ENCODE measurements around the gene ZBTB17. TPM values are rescaled to one million over a fixed set of nuclear protein-coding genes. Genes with fewer than 3 reads are reported as not detected.

Gene ZBTB17
- total and polyA plus RNA-seq, 5 donors from 2014 or later = 13.5 to 93.0 (median 18.1) TPM

GRCh38 chr1:16014509-16015482 is 38.9 kb upstream of the ZBTB17 start:
- Histone ChIP-seq H3K27ac (ENCODE audit: insufficient read depth, low read length, poor library complexity, severe bottlenecking) (no peak overlapping the region), H3K36me3 (ENCODE audit: control insufficient read depth, insufficient read depth, low read length) (no peaks in the 10 kb centered on the region), H3K4me3 (ENCODE audit: low read depth, low read length) (no peak overlapping the region), H3K27me3 (ENCODE audit: control insufficient read depth, insufficient read depth, low read length) (no peaks in the 10 kb centered on the region), H3K9me3 (ENCODE audit: control insufficient read depth in 2 of 2, low read length in 2 of 2) (no peaks in the 10 kb centered on the region), H3K4me1 (ENCODE audit: control insufficient read depth, insufficient read depth, low read length, poor library complexity, severe bottlenecking) (peaks cover 13% of the 10 kb centered on the region)
- H3K4me1 Mint-ChIP-seq = peaks cover 0 to 7% (median 0%) of the 10 kb centered on the region in 4 donors
- no peaks in the 10 kb centered on the region for H3K36me3 Mint-ChIP-seq
- no peak overlapping the region for H3K4me3 Mint-ChIP-seq
- DNase-seq = no peak
- no peaks in the 10 kb centered on the region for H3K9me3 Mint-ChIP-seq
- H3K27me3 Mint-ChIP-seq = peaks cover 21% of the 10 kb centered on the region
- ATAC-seq (ENCODE audit: low read depth in 2 of 2) = no peak
- no peak overlapping the region for H3K27ac Mint-ChIP-seq

GRCh38 chr1:16013908-16014258 is 38.0 kb upstream of the ZBTB17 start:
- Histone ChIP-seq H3K27ac (ENCODE audit: insufficient read depth, low read length, poor library complexity, severe bottlenecking) (no peak overlapping the region), H3K4me1 (ENCODE audit: control insufficient read depth, insufficient read depth, low read length, poor library complexity, severe bottlenecking) (peaks cover 13% of the 10 kb centered on the region), H3K36me3 (ENCODE audit: control insufficient read depth, insufficient read depth, low read length) (no peaks in the 10 kb centered on the region), H3K27me3 (ENCODE audit: control insufficient read depth, insufficient read depth, low read length) (no peaks in the 10 kb centered on the region), H3K4me3 (ENCODE audit: low read depth, low read length) (no peak overlapping the region), H3K9me3 (ENCODE audit: control insufficient read depth in 2 of 2, low read length in 2 of 2) (no peaks in the 10 kb centered on the region)
- DNase-seq (no peak), ATAC-seq (ENCODE audit: low read depth in 2 of 2) (no peak)
- H3K4me3 Mint-ChIP-seq = peak overlapping the region in 1 of 4 donors; percentile 57
- H3K27me3 Mint-ChIP-seq = peaks cover 26% of the 10 kb centered on the region
- no peaks in the 10 kb centered on the region for H3K36me3 Mint-ChIP-seq
- H3K9me3 Mint-ChIP-seq = no peaks in the 10 kb centered on the region
- H3K27ac Mint-ChIP-seq = no peak overlapping the region
- H3K4me1 Mint-ChIP-seq = peaks cover 0 to 7% (median 0%) of the 10 kb centered on the region in 4 donors

- DNase-seq = peak in 1 of 3 donors; percentile 18
Measured at GRCh38 chr1:16013220-16013907, 37.5 kb upstream of the ZBTB17 start.

DNA sequence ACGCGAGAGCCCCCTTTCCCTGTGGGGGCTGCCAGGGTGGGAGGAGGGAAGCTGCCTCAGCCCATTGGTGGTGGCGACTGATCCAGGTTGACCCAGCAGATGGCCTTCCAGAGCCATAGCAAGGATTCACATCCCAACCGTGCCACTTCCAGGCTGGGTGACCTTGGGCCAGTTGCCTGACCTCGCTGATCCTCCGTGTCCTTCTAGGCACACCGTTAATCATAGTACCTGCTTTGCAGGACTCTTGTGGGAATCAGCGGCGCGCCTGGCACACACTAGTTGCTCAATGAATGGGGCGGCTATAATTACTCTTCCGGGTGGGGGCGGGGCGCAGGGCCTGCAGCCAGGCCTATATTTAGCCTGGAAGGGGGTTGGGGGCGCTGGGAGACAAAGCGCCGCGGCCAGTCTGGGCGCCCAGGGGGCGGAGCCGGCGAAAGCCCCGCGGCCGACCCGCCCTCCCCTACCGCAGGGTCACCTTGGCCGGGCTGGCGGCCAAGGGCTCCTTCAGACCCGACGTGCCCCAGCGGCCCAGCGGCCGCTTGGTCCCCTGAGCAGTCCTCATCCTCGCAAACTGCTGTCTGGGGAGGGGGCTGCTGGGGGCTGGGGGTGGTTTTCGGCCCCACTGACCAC is 36.8 kb upstream of the ZBTB17 start:
- Histone ChIP-seq H3K4me1 (ENCODE audit: control insufficient read depth, insufficient read depth, low read length, poor library complexity, severe bottlenecking) (peaks cover 13% of the 10 kb centered on the region), H3K4me3 (ENCODE audit: low read depth, low read length) (no peak overlapping the region), H3K36me3 (ENCODE audit: control insufficient read depth, insufficient read depth, low read length) (no peaks in the 10 kb centered on the region), H3K27ac (ENCODE audit: insufficient read depth, low read length, poor library complexity, severe bottlenecking) (no peak overlapping the region), H3K27me3 (ENCODE audit: control insufficient read depth, insufficient read depth, low read length) (no peaks in the 10 kb centered on the region), H3K9me3 (ENCODE audit: control insufficient read depth in 2 of 2, low read length in 2 of 2) (no peaks in the 10 kb centered on the region)
- Mint-ChIP-seq H3K4me1 (peaks cover 0 to 7% (median 0%) of the 10 kb centered on the region in 4 donors), H3K4me3 (peak overlapping the region in 2 of 4 donors; percentile 19 to 28), H3K27ac (no peak overlapping the region), H3K27me3 (peaks cover 26% of the 10 kb centered on the region), H3K36me3 (no peaks in the 10 kb centered on the region), H3K9me3 (no peaks in the 10 kb centered on the region)
- ATAC-seq (ENCODE audit: low read depth in 2 of 2) (no peak), DNase-seq (peak in 1 of 3 donors; percentile 34)

More at GRCh38 chr1:16013220-16013907, 37.5 kb upstream of the ZBTB17 start:
- Histone ChIP-seq H3K27ac (ENCODE audit: insufficient read depth, low read length, poor library complexity, severe bottlenecking) (no peak overlapping the region), H3K9me3 (ENCODE audit: control insufficient read depth in 2 of 2, low read length in 2 of 2) (no peaks in the 10 kb centered on the region), H3K27me3 (ENCODE audit: control insufficient read depth, insufficient read depth, low read length) (no peaks in the 10 kb centered on the region), H3K4me1 (ENCODE audit: control insufficient read depth, insufficient read depth, low read length, poor library complexity, severe bottlenecking) (peaks cover 13% of the 10 kb centered on the region), H3K4me3 (ENCODE audit: low read depth, low read length) (no peak overlapping the region), H3K36me3 (ENCODE audit: control insufficient read depth, insufficient read depth, low read length) (no peaks in the 10 kb centered on the region)
- H3K36me3 Mint-ChIP-seq = no peaks in the 10 kb centered on the region
- no peak overlapping the region for H3K27ac Mint-ChIP-seq
- no peaks in the 10 kb centered on the region for H3K9me3 Mint-ChIP-seq
- ATAC-seq (ENCODE audit: low read depth in 2 of 2) = peak; percentile 38 to 43
- H3K4me1 Mint-ChIP-seq = peaks cover 0 to 7% (median 0%) of the 10 kb centered on the region in 4 donors
- H3K4me3 Mint-ChIP-seq = peak overlapping the region in 2 of 4 donors; percentile 7 to 57
- peaks cover 26% of the 10 kb centered on the region for H3K27me3 Mint-ChIP-seq

DNA sequence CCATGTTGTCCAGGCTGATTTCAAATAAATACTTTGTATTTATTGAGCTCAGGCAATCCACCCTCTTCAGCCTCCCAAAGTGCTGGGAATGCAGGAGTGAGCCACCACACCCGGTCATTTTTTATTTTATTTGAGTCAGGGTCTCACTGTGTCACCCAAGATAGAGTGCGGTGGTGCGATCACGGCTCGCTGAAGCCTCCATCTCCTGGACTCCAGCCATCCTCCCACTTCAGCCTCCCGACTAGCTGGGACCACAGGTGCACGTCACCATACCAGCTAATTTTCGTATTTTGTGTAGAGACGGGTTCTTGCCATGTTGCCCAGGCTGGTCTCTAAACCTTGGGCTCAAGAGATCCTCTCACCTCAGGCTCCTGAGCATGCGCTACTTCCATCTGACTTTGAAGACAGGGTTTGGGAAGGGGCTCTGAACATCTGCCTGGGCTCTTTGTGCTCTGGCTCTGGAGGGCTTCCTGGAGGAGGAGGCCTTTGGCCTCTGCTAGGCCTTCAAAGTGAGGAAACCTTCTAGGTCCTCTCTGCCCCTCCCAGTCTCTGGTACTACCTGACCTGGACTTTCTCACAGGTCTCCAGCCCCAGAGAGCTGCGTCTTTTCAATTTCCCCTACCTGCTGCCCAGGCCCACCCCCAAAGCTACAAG is 36.2 kb upstream of the ZBTB17 start:
- Mint-ChIP-seq H3K27me3 (peaks cover 26% of the 10 kb centered on the region), H3K4me3 (peak overlapping the region in 1 of 4 donors; percentile 15), H3K9me3 (no peaks in the 10 kb centered on the region), H3K27ac (peak overlapping the region in 1 of 3 donors; percentile 64), H3K4me1 (peaks cover 0 to 7% (median 0%) of the 10 kb centered on the region in 4 donors), H3K36me3 (no peaks in the 10 kb centered on the region)
- Histone ChIP-seq H3K27me3 (ENCODE audit: control insufficient read depth, insufficient read depth, low read length) (no peaks in the 10 kb centered on the region), H3K4me1 (ENCODE audit: control insufficient read depth, insufficient read depth, low read length, poor library complexity, severe bottlenecking) (peaks cover 13% of the 10 kb centered on the region), H3K4me3 (ENCODE audit: low read depth, low read length) (no peak overlapping the region), H3K9me3 (ENCODE audit: control insufficient read depth in 2 of 2, low read length in 2 of 2) (no peaks in the 10 kb centered on the region), H3K27ac (ENCODE audit: insufficient read depth, low read length, poor library complexity, severe bottlenecking) (no peak overlapping the region), H3K36me3 (ENCODE audit: control insufficient read depth, insufficient read depth, low read length) (no peaks in the 10 kb centered on the region)
- ATAC-seq (ENCODE audit: low read depth in 2 of 2) (no peak), DNase-seq (no peak)

DNA sequence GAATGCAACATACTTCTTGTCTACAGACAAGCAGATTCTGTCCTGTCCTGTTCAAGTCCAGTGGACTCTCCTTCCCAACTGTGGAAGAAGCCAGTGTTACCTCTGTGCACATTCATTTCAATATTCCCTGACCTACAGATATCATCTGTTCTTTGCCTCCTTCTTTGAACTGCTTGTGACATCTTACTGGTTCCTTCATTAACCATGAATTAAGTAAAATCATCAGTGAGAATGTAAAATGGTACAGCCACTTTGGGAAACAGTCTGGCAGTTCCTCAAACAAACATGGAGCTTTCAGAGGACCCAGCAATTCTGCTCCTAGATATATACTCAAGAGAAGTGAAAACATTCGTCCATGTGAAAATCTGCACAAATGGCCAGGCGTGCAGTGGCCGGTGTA is 34.9 kb upstream of the ZBTB17 start:
- Histone ChIP-seq H3K4me3 (ENCODE audit: low read depth, low read length) (no peak overlapping the region), H3K27me3 (ENCODE audit: control insufficient read depth, insufficient read depth, low read length) (no peaks in the 10 kb centered on the region), H3K9me3 (ENCODE audit: control insufficient read depth in 2 of 2, low read length in 2 of 2) (no peaks in the 10 kb centered on the region), H3K27ac (ENCODE audit: insufficient read depth, low read length, poor library complexity, severe bottlenecking) (no peak overlapping the region), H3K36me3 (ENCODE audit: control insufficient read depth, insufficient read depth, low read length) (no peaks in the 10 kb centered on the region), H3K4me1 (ENCODE audit: control insufficient read depth, insufficient read depth, low read length, poor library complexity, severe bottlenecking) (peaks cover 13% of the 10 kb centered on the region)
- Mint-ChIP-seq H3K27me3 (peaks cover 26% of the 10 kb centered on the region), H3K36me3 (no peaks in the 10 kb centered on the region), H3K9me3 (no peaks in the 10 kb centered on the region), H3K4me1 (peaks cover 0 to 7% (median 1%) of the 10 kb centered on the region in 4 donors), H3K4me3 (no peak overlapping the region), H3K27ac (no peak overlapping the region)
- no peak for DNase-seq
- ATAC-seq (ENCODE audit: low read depth in 2 of 2) = no peak

DNA sequence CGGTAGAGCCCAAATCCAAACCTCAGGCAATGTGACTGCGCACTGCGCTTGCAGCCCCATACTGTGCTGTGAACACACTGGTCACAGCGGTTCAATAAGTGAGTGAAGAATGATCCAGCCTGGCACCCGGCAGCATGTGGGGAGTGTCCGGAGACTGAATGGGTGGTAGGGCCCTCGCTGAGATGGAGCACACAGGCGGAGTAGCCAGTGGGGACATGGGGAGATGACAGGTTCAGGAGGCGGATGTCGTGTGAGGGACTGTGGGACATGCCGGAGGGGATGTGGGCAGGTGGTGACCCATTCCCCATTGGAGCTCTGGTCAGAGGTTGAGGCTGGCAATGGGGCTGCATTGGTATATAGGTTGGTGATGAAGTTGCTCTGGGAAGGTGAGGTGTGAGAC is 33.8 kb upstream of the ZBTB17 start:
- Mint-ChIP-seq H3K9me3 (no peaks in the 10 kb centered on the region), H3K27me3 (peaks cover 23% of the 10 kb centered on the region), H3K36me3 (no peaks in the 10 kb centered on the region), H3K27ac (no peak overlapping the region), H3K4me1 (peaks cover 0 to 7% (median 1%) of the 10 kb centered on the region in 4 donors), H3K4me3 (no peak overlapping the region)
- no peaks in the 10 kb centered on the region for H3K27me3 ChIP-seq (ENCODE audit: control insufficient read depth, insufficient read depth, low read length)
- H3K27ac ChIP-seq (ENCODE audit: insufficient read depth, low read length, poor library complexity, severe bottlenecking) = no peak overlapping the region
- ATAC-seq (ENCODE audit: low read depth in 2 of 2) (no peak), DNase-seq (no peak)
- H3K36me3 ChIP-seq (ENCODE audit: control insufficient read depth, insufficient read depth, low read length) = no peaks in the 10 kb centered on the region
- no peak overlapping the region for H3K4me3 ChIP-seq (ENCODE audit: low read depth, low read length)
- no peaks in the 10 kb centered on the region for H3K9me3 ChIP-seq (ENCODE audit: control insufficient read depth in 2 of 2, low read length in 2 of 2)
- H3K4me1 ChIP-seq (ENCODE audit: control insufficient read depth, insufficient read depth, low read length, poor library complexity, severe bottlenecking) = peaks cover 13% of the 10 kb centered on the region
